Measurements from ENCODE around the gene KLK4. TPM values are rescaled to one million over a fixed set of nuclear protein-coding genes. Genes with fewer than 3 reads are reported as not detected.

KLK4 gene
- total and polyA plus RNA-seq, 2 donors (not counting 3 experiments of a cell fraction or from before 2014, with no cell fraction given) = not detected

DNA sequence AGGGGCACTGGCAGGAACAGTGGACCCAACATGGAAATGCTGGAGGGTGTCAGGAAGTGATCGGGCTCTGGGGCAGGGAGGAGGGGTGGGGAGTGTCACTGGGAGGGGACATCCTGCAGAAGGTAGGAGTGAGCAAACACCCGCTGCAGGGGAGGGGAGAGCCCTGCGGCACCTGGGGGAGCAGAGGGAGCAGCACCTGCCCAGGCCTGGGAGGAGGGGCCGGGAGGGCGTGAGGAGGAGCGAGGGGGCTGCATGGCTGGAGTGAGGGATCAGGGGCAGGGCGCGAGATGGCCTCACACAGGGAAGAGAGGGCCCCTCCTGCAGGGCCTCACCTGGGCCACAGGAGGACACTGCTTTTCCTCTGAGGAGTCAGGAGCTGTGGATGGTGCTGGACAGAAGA lies 33.9 kb downstream of the KLK4 start:
- intact Hi-C loops (cut with micrococcal nuclease) = no loop called here
- no peak overlapping the region for H2AFZ ChIP-seq (ENCODE audit: low read depth, low read length)
- no TSS peak for BruUV-seq (replicated peaks)
- dilution Hi-C loops (cut with MboI; ENCODE audit: extremely low pct_ligation_motif_present, low sequenced_read_pairs) = no loop called here
- DNase-seq (ENCODE audit: low read depth, low spot score) (no peak), FAIRE-seq (no peak)
- H3K9me1 ChIP-seq (replicated peaks; ENCODE audit: control insufficient read depth, extremely low read depth, insufficient read depth, low read length) = no peaks in the 10 kb centered on the region
- H3K4me1 ChIP-seq (ENCODE audit: control insufficient read depth, extremely low read depth, insufficient read depth, low read length) = no peaks in the 10 kb centered on the region
- H4K20me1 ChIP-seq (replicated peaks; ENCODE audit: control insufficient read depth, extremely low read depth, insufficient read depth, low read length) = no peaks in the 10 kb centered on the region
- no peak for TF ChIP-seq GATA2 (IDR thresholded peaks at IDR 0.05; ENCODE audit: insufficient read depth, insufficient read length, low read depth, low read length)
- no peak for TF ChIP-seq EZH2 (IDR thresholded peaks at IDR 0.05; ENCODE audit: borderline replicate concordance, low read depth, low read length, severe bottlenecking)
- TF ChIP-seq, protein P1, sequence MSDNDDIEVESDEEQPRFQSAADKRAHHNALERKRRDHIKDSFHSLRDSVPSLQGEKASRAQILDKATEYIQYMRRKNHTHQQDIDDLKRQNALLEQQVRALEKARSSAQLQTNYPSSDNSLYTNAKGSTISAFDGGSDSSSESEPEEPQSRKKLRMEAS (IDR thresholded peaks at IDR 0.05; ENCODE audit: insufficient read depth, insufficient read length) = no peak
- no peak for TF ChIP-seq POLR2A (IDR thresholded peaks at IDR 0.05; ENCODE audit: low read depth, low read length)
- TF ChIP-seq MYC (IDR thresholded peaks at IDR 0.05; ENCODE audit: low read depth, low read length) = no peak
- TF ChIP-seq FOS (IDR thresholded peaks at IDR 0.05; ENCODE audit: borderline replicate concordance, insufficient read depth, low read length) = no peak
- TF ChIP-seq JUN (IDR thresholded peaks at IDR 0.05; ENCODE audit: borderline replicate concordance, insufficient read depth, insufficient read length, low read depth) = no peak
- no peak for TF ChIP-seq POLR2AphosphoS5 (IDR thresholded peaks at IDR 0.05; ENCODE audit: insufficient read depth, low read depth, low read length)
- TF ChIP-seq, protein P2, sequence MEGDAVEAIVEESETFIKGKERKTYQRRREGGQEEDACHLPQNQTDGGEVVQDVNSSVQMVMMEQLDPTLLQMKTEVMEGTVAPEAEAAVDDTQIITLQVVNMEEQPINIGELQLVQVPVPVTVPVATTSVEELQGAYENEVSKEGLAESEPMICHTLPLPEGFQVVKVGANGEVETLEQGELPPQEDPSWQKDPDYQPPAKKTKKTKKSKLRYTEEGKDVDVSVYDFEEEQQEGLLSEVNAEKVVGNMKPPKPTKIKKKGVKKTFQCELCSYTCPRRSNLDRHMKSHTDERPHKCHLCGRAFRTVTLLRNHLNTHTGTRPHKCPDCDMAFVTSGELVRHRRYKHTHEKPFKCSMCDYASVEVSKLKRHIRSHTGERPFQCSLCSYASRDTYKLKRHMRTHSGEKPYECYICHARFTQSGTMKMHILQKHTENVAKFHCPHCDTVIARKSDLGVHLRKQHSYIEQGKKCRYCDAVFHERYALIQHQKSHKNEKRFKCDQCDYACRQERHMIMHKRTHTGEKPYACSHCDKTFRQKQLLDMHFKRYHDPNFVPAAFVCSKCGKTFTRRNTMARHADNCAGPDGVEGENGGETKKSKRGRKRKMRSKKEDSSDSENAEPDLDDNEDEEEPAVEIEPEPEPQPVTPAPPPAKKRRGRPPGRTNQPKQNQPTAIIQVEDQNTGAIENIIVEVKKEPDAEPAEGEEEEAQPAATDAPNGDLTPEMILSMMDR (IDR thresholded peaks at IDR 0.05; ENCODE audit: extremely low read depth in 1 of 2, insufficient read depth in 1 of 2, low read depth in 1 of 2, low read length in 2 of 2) = no peak
- no peak overlapping the region for H3K27ac ChIP-seq (ENCODE audit: insufficient read depth, low read depth, low read length)
- POLR2A ChIA-PET = no interaction called here
- H3K9me3 ChIP-seq (replicated peaks; ENCODE audit: control insufficient read depth, insufficient read depth, low read length) = no peaks in the 10 kb centered on the region
- H3K27me3 ChIP-seq (ENCODE audit: control insufficient read depth in 2 of 2, insufficient read depth in 2 of 2, low read length in 2 of 2) = peaks cover 0 to 2% of the 10 kb centered on the region in 2 experiments
- no peaks in the 10 kb centered on the region for H3K79me2 ChIP-seq (ENCODE audit: control insufficient read depth, insufficient read depth, low read length)
- CTCF ChIA-PET = no interaction called here
- H3K4me3 ChIP-seq (replicated peaks in 1 of 3; ENCODE audit: insufficient read depth in 1 of 3, low read depth in 1 of 3, low read length in 3 of 3) = no peak overlapping the region
- H3K9ac ChIP-seq (replicated peaks; ENCODE audit: extremely low read depth, insufficient read depth, low read length) = no peak overlapping the region
- no peaks in the 10 kb centered on the region for H3K36me3 ChIP-seq (ENCODE audit: control insufficient read depth in 2 of 2, extremely low read depth in 1 of 2, insufficient read depth in 2 of 2, low read length in 2 of 2)
- H3K4me2 ChIP-seq (ENCODE audit: insufficient read depth, low read length) = no peak overlapping the region
